ENCODE data around the gene CHD2. TPM values are rescaled to one million over a fixed set of nuclear protein-coding genes. Genes with fewer than 3 reads are reported as not detected.

CHD2 gene
- 27.1 to 35.5 TPM (median 31.3 TPM) in 5 replicates for total RNA-seq (2022; extraction: Qiagen RNA extraction; ENCODE audit: low read depth)

DNA sequence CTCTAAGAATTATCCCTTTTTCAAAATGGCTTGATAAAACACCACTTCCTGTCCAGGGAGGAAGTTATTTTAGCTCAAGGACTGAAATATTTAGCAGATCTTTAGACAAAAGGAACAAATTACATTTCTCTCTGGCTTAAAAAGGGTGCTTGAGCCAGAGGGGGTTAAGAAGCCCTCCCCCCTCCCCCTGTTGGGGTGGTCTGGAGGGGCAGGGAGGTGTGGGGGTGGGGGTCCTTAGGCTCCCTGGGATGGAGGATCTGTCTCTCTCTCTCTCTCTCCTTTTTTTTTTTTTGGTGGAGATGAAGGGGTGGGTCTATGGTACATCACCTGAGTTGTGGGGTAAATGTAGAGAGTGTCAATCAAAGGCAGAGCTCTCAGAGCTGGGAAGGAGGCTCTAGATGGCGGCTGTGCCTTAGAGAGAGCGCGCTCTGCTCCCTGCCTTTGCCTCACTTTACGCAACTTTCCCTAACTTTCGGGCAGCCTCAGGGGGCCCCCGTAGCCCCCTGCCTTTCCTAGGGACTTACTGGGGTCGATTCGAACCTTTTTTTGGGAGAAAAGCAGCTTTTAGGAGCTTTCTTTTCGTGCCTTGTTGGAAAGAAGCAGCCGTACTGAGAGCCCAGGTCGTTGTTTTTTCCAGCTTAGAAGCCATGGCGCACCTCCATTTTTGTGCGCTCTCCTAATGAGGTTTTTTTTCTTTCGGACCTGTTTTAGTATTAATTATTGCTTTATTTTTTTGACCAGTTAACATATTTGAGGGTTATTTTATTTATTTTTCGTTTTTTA is at the start of gene CHD2:
TSS of gene CHD2 (plus strand) at position 377 of the 783 bp plus-strand sequence. CDS start 914 bp downstream, outside the sequence.

Other genes starting within 250 kb of the CHD2 start
- gene FAM174B, start 244.5 kb upstream of the CHD2 start, total RNA-seq (2022; extraction: Qiagen RNA extraction; ENCODE audit: low read depth): 6.9 to 8.5 TPM (median 7.5 TPM) in 5 replicates
- 0.10 to 0.46 TPM (median 0.28 TPM) in 4 of 5 replicates, not detected in the other for gene RGMA, start 188.9 kb downstream of the CHD2 start, total RNA-seq (2022; extraction: Qiagen RNA extraction; ENCODE audit: low read depth)